Esophagus muscularis mucosa (tissue), 4 donors: ENCODE data around the gene ITSN2.

Experiments
- EP300 ChIP-seq: sonication (generic); formaldehyde crosslinking; IDR thresholded peaks from one replicate; pipeline ENCODE4 v1.6.1; 2017; ENCODE audit warnings: antibody characterized with exemption
- POLR2A ChIP-seq: fragments of 450-650 bp; IDR thresholded peaks from one replicate; pipeline ENCODE4 v1.6.1; 2017; ENCODE audit warnings: antibody characterized with exemption, moderate library complexity, mild to moderate bottlenecking, low read depth
- TF ChIP-seq, protein P1 (sequence below), 3 experiments: fragments of 200-600 bp in 2 of 3; fragments of 450-650 bp in 1 of 3; sonication (generic) in 2 of 3; IDR thresholded peaks; one replicate each; pipeline ENCODE4 v1.5.1; 2017 to 2019; ENCODE audit warnings: antibody characterized with exemption in 3 of 3, mild to moderate bottlenecking in 2 of 3, moderate library complexity in 1 of 3

GRCh38 chr2:24354395-24354794 is 5.9 kb downstream of the ITSN2 start:
- TF ChIP-seq, protein P1, sequence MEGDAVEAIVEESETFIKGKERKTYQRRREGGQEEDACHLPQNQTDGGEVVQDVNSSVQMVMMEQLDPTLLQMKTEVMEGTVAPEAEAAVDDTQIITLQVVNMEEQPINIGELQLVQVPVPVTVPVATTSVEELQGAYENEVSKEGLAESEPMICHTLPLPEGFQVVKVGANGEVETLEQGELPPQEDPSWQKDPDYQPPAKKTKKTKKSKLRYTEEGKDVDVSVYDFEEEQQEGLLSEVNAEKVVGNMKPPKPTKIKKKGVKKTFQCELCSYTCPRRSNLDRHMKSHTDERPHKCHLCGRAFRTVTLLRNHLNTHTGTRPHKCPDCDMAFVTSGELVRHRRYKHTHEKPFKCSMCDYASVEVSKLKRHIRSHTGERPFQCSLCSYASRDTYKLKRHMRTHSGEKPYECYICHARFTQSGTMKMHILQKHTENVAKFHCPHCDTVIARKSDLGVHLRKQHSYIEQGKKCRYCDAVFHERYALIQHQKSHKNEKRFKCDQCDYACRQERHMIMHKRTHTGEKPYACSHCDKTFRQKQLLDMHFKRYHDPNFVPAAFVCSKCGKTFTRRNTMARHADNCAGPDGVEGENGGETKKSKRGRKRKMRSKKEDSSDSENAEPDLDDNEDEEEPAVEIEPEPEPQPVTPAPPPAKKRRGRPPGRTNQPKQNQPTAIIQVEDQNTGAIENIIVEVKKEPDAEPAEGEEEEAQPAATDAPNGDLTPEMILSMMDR (IDR thresholded peaks at IDR 0.05) = no peak
- TF ChIP-seq EP300 (no peak), POLR2A (no peak)
